HG03439 (cell line): ENCODE measurements around the gene SLC35F4.

Source experiments
- ATAC-seq: cut with Tn5 transposase; IDR thresholded peaks from one replicate; pipeline ENCODE4 v1.9.1; 2021; ENCODE audit warnings: mild to moderate bottlenecking, moderate library complexity; ENCODE audit not compliant: unreplicated experiment

SLC35F4 gene

GRCh38 chr14:57848786-57849185, 17.1 kb downstream of the SLC35F4 start:
- no peak for ATAC-seq

- no peak for ATAC-seq
These were observed 17.5 kb downstream of the SLC35F4 start for GRCh38 chr14:57848353-57848752.

- no peak for ATAC-seq
These were observed 18.2 kb downstream of the SLC35F4 start for GRCh38 chr14:57847706-57848105.

GRCh38 chr14:57847096-57847495, 18.8 kb downstream of the SLC35F4 start:
- ATAC-seq: no peak

- ATAC-seq: no peak
These were observed 19.3 kb downstream of the SLC35F4 start for GRCh38 chr14:57846596-57846995.

GRCh38 chr14:57845802-57846531, 19.9 kb downstream of the SLC35F4 start:
- ATAC-seq: no peak

- ATAC-seq: no peak
These were observed 20.6 kb downstream of the SLC35F4 start for GRCh38 chr14:57845316-57845715.

- ATAC-seq: no peak
These were observed 28.6 kb downstream of the SLC35F4 start for GRCh38 chr14:57837267-57837666.

- ATAC-seq: no peak
These were observed 30.1 kb downstream of the SLC35F4 start for GRCh38 chr14:57835766-57836165.

GRCh38 chr14:57834961-57835360, 30.9 kb downstream of the SLC35F4 start:
- no peak for ATAC-seq

- ATAC-seq: no peak
These were observed 31.8 kb downstream of the SLC35F4 start for GRCh38 chr14:57834001-57834598.

GRCh38 chr14:57833323-57833722, 32.6 kb downstream of the SLC35F4 start:
- no peak for ATAC-seq

- ATAC-seq: no peak
These were observed 33.9 kb downstream of the SLC35F4 start for GRCh38 chr14:57831981-57832380.

- no peak for ATAC-seq
These were observed 37.2 kb downstream of the SLC35F4 start for GRCh38 chr14:57828713-57829112.

GRCh38 chr14:57823015-57823660, 42.8 kb downstream of the SLC35F4 start:
- ATAC-seq: no peak

GRCh38 chr14:57822081-57822480, 43.8 kb downstream of the SLC35F4 start:
- no peak for ATAC-seq

GRCh38 chr14:57820581-57820980, 45.3 kb downstream of the SLC35F4 start:
- no peak for ATAC-seq

- no peak for ATAC-seq
These were observed 47.4 kb downstream of the SLC35F4 start for GRCh38 chr14:57818511-57818910.

- peak; percentile 71 for ATAC-seq
These were observed 49.2 kb downstream of the SLC35F4 start for GRCh38 chr14:57816568-57817284.

GRCh38 chr14:57814726-57815125, 51.2 kb downstream of the SLC35F4 start:
- no peak for ATAC-seq

GRCh38 chr14:57812741-57813140, 53.2 kb downstream of the SLC35F4 start:
- no peak for ATAC-seq
